Central memory CD4-positive, alpha-beta T cell (primary cell): ENCODE measurements around the gene PDE11A.
"Not testable (repeated sequence)": the region's sequence is repeated elsewhere in the genome, so short reads cannot be mapped to it uniquely, and the experiment has no call there.

Experiments
- DNase-seq: peaks from one replicate; pipeline ENCODE4 v3.0.0; 2022

PDE11A gene

GRCh38 chr2:178006710-178007109, 65.9 kb downstream of the PDE11A start:
- no peak for DNase-seq

DNA sequence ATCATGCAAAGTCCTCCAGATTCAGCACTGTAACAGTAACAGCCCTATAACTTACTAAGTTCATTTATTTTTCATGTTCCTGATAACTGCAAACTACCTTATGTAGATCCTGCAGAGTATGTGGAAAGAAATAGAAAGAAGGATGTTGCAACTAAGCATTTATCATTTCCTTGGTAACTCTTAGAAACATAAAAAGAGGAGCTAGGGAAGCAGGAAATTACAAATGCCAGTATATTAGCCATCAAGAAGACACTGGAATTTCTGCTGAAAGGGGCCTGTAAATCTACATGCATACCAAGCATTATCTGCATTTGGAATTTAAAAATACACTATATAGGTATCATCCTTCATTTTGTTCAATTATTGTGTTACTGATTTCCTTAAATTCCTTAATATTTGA, 66.8 kb downstream of the PDE11A start:
- no peak for DNase-seq

DNA sequence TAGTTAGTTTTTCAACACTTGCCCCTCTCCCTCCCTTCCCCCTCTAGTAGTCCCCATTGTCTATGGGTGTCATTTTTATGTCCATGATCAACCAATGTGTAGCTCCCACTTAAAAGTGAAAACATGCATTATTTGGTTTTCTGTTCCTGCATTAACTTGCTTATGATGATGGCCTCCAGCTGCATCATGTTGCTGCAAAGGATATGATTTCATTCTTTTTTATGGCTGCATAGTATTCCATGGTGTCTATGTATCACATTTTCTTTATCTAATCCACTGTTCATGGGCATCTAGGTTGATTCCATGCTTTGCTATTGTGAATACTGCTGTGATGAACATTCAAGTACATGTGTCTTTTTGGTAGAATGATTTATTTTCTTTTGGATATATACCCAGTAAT, 70.5 kb downstream of the PDE11A start:
- no peak for DNase-seq

- DNase-seq = no peak
Measured at GRCh38 chr2:177998996-177999395, 73.6 kb downstream of the PDE11A start.

- DNase-seq = no peak
Measured at GRCh38 chr2:177998006-177998405, 74.6 kb downstream of the PDE11A start.

DNA sequence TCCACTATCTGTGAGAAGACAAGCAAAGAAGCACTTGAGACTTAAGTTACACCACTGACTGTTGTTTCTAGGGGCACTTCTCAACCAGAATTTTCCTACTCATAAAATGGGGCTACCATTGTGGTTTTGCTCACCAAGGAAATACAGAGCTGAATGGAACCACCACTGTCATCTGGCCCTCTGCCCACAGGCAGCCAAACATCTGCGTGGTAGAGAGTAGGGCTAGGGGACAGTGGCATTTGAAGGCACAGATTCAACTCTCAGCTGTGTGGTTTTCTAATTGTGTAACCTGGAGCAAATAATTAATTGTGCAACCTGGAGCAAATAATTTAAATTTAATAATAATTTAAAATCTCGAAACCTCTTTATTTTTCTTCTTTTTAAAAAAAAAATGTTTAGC, 79.6 kb downstream of the PDE11A start:
- DNase-seq = no peak

- DNase-seq = no peak
Measured at GRCh38 chr2:177989029-177989885, 83.3 kb downstream of the PDE11A start.

DNA sequence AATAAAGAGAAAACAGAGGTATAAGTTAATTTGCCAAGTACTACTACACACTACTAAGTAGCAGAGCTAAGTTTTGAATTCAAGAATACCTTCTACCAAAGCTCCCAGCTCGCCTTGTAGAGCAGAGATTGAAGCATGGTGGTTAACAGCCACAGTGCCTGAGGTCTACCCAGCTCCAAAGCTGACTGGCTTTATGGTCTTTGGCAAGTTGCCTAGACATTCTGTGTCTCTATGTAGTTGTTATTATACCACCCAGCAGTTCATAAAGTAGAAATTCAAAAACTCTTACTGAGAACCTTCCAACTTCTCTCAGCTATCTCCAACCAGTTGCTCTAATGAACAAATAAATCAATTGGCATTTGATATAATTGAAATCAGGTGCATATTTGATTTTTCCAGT, 87.8 kb downstream of the PDE11A start:
- DNase-seq = no peak

DNA sequence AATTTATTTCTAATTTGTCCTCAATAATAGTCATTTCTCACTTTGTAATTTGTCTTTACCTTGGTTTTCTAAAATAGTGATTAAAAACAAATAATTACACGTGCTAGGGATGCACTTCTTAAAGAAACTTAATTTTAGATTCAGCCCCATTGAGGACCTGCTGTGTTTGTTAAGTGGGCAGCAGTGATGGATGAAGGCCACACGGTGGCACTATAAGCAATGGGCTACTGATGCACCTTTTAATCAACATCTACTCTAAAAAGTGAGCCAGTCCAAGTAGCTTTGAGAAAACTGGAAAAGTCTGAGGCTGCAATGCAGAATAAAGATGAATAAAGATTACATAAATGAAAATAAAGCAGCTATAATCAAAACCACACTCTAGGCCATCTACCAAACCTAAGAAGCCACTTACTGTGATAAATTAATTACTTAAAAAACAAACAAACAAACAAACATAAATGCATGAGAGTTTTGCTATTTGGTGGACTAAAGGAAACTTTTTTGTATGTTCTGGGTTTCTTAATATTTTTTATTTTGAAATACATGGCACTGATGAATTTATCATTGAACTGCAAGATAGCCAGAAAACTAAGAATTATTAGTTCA, 89.3 kb downstream of the PDE11A start:
- DNase-seq = no peak

DNA sequence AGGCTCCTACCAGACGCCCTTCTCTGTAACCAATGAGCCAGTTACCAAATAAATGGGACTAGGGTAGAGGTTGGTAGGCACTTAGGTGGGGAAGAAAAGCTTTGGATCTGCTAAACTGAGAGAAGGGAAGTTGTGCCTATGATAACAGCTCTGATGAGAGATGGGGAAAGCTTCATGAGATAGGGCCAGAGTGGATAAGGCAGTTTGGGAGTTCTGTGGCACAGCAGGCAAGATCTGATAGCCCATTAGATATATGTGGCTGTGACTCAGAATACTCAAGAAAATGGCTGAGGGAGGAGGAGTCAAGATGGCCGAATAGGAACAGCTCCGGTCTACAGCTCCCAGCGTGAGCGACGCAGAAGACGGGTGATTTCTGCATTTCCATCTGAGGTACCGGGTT, 99.8 kb downstream of the PDE11A start:
- no peak for DNase-seq

GRCh38 chr2:177972123-177972522, 100.5 kb downstream of the PDE11A start:
- no peak for DNase-seq

- DNase-seq = no peak
Measured at GRCh38 chr2:177970670-177971454, 101.7 kb downstream of the PDE11A start.

DNA sequence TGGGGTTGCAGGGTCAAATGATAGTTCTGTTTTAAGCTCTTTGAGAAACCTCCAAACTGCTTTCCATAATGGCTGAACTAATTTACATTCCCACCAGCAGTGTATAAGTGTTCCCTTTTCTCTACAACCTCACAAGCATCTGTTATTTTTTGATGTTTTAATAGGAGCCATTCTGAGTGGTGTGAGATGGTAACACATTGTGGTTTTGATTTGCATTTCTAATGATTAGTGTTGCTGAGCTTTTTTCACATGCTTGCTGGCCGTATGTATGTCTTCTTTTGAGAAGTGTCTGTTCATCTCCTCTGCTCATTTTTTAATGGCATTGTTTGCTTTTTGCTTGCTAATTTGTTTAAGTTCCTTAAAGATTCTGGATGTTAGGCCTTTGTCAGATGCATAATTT, 107.7 kb downstream of the PDE11A start:
- DNase-seq = no peak

- DNase-seq = no peak
Measured at GRCh38 chr2:177952151-177952550, 120.4 kb downstream of the PDE11A start.

DNA sequence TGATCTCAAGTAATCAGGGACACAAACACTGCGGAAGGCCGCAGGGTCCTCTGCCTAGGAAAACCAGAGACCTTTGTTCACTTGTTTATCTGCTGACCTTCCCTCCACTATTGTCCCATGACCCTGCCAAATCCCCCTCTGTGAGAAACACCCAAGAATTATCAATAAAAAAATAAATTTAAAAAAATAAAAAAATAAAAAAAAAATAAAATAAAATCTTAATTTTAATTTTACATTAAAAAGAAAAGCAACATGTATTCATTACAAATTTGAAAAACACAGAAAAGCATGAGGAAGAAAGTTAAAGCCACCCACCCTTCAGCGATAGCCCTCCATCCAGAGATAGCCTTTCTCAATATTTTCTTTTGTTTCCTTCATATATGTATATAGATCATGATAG, 125.0 kb downstream of the PDE11A start:
- DNase-seq = not testable (repeated sequence)

DNA sequence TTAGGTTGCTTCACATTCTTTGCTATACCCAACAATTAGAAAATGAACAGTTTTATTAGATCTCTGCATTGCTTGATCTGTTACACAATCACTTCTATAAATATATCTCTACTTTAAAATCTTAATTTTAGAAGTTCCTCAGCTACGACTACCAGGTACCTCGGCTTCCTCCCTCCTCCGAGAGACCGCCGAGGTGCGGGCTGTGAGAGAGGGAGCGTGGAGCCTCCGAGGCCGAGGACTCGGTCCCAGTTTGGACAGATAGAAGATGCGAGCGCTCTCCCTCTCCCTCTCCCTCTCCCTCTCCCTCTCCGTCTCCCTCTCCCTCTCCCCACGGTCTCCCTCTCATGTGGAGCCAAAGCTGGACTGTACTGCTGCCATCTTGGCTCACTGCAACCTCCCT, 128.0 kb downstream of the PDE11A start:
- not testable (repeated sequence) for DNase-seq

GRCh38 chr2:177942731-177943130, 129.8 kb downstream of the PDE11A start:
- DNase-seq = no peak

GRCh38 chr2:177939211-177939610, 133.4 kb downstream of the PDE11A start:
- DNase-seq = no peak

DNA sequence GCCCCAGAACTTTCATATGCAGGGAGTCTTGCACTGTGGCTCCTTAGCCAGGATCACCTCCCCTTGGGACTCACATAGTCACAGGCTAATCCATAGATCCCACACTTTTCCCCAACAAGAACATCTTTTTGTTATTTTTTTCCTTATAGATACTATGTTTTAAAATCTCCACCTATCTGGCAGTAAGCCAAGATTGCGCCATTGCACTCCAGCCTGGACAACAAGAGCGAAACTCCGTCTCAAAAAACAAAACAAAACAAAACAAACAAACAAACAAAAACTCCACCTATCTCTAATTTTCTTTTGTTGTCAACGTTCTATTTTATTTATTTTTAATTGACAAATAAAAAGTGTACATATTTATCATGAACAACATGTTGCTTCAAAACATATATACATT, 141.7 kb downstream of the PDE11A start:
- no peak for DNase-seq

GRCh38 chr2:177929662-177930522, 142.7 kb downstream of the PDE11A start:
- no peak for DNase-seq

GRCh38 chr2:177923323-177923722, 149.3 kb downstream of the PDE11A start:
- DNase-seq = no peak

DNA sequence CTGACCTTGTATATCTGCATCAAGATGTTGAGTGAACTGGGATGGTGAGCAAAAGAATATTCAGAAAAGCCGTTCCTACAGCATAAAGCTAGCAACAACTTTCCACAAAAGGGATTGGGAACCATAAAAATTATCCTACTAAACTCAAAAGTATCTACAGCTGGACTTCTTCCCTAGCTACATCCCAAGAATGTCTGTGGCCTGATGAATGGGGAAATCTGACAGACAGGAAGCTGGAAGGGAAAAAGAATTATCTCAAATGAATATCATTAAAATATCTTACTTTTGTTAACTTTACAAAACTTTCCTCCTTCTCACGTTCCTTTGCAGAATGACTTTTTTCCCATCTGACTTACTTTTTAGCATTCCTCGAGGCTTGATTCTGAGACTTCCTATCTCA, 150.9 kb downstream of the PDE11A start:
- no peak for DNase-seq

- no peak for DNase-seq
Measured at GRCh38 chr2:177917169-177917568, 155.4 kb downstream of the PDE11A start.
